H1 (cell line): ENCODE measurements around the gene CAMK2A.

Experiments
- CTCF ChIP-seq, 3 experiments: IDR thresholded peaks; 1 replicate in 2 of 3; 2 replicates in 1 of 3; pipeline versions ENCODE4 v1.5.1 to v1.6.1; 2011; ENCODE audit warnings: low read length in 3 of 3, mild to moderate bottlenecking in 3 of 3, inconsistent platforms in 2 of 3, low read depth in 1 of 3, moderate library complexity in 1 of 3; ENCODE audit not compliant: insufficient read depth in 1 of 3; ENCODE audit errors: control extremely low read depth in 1 of 3
- EGR1 ChIP-seq: IDR thresholded peaks from 2 replicates; pipeline ENCODE4 v1.6.1; 2011; ENCODE audit warnings: low read depth, low read length, borderline replicate concordance
- EP300 ChIP-seq, 2 experiments: IDR thresholded peaks; 1 replicate in 1 of 2; 2 replicates in 1 of 2; pipeline ENCODE4 v1.6.1; 2011 to 2012; ENCODE audit warnings: low read depth in 2 of 2, low read length in 2 of 2, mild to moderate bottlenecking in 2 of 2, borderline replicate concordance in 1 of 2, inconsistent platforms in 1 of 2, moderate library complexity in 1 of 2
- EZH2 ChIP-seq: fragments of 200-600 bp; sonication (generic); IDR thresholded peaks from 2 replicates; pipeline ENCODE4 v1.7.1; 2012; ENCODE audit warnings: low read depth, mild to moderate bottlenecking, moderate library complexity, low read length, inconsistent platforms; ENCODE audit not compliant: severe bottlenecking
- GABPA ChIP-seq: IDR thresholded peaks from 2 replicates; pipeline ENCODE4 v1.6.1; 2011; ENCODE audit warnings: mild to moderate bottlenecking, low read length, moderate library complexity, borderline replicate concordance; ENCODE audit not compliant: insufficient read depth
- JUN ChIP-seq: IDR thresholded peaks from 2 replicates; pipeline ENCODE4 v1.6.1; 2011; ENCODE audit warnings: low read depth, mild to moderate bottlenecking, improper control_type of control experiment, low read length
- JUND ChIP-seq: IDR thresholded peaks from 2 replicates; pipeline ENCODE4 v1.6.1; 2011; ENCODE audit warnings: mild to moderate bottlenecking, improper control_type of control experiment, low read length
- KDM1A ChIP-seq: fragments of 200-600, 300-600 bp; sonication (generic); IDR thresholded peaks from 2 replicates; pipeline ENCODE4 v1.7.1; 2016; ENCODE audit warnings: mild to moderate bottlenecking, low read length, borderline replicate concordance
- KDM5A ChIP-seq: fragments of 200-600 bp; IDR thresholded peaks from 2 replicates; pipeline ENCODE4 v1.7.1; 2012; ENCODE audit warnings: mild to moderate bottlenecking, low read length, inconsistent platforms, mixed read lengths
- POLR2A ChIP-seq, 2 experiments: IDR thresholded peaks; 1 replicate in 1 of 2; 2 replicates in 1 of 2; pipeline ENCODE4 v1.6.1; 2011; ENCODE audit warnings: low read depth in 2 of 2, low read length in 2 of 2, mild to moderate bottlenecking in 2 of 2; ENCODE audit errors: control extremely low read depth in 1 of 2
- SIN3A ChIP-seq, 2 experiments: IDR thresholded peaks in 1 of 2; conservative IDR thresholded peaks in 1 of 2; 2 replicates each; pipeline ENCODE4 v1.6.1; 2011 to 2012; ENCODE audit warnings: low read length in 2 of 2, improper control_type of control experiment in 1 of 2, low read depth in 1 of 2, mild to moderate bottlenecking in 1 of 2
- TAF1 ChIP-seq: IDR thresholded peaks from 2 replicates; pipeline ENCODE4 v1.6.1; 2011; ENCODE audit warnings: mild to moderate bottlenecking, low read depth, low read length
- TF ChIP-seq, protein P1 (sequence below): IDR thresholded peaks from 2 replicates; pipeline ENCODE4 v1.6.1; 2012; ENCODE audit warnings: inconsistent platforms
- TF ChIP-seq, protein P2 (sequence below): IDR thresholded peaks from 2 replicates; pipeline ENCODE4 v1.6.1; 2011; ENCODE audit warnings: low read length, improper control_type of control experiment

- TF ChIP-seq KDM1A (no peak), SIN3A (conservative IDR thresholded peaks at IDR 0.05 in 1 of 2, IDR thresholded peaks at IDR 0.05 in 1 of 2; ENCODE audit: low read depth in 1 of 2, low read length in 2 of 2) (no peak), TAF1 (no peak), KDM5A (no peak), CTCF (IDR thresholded peaks at IDR 0.05; ENCODE audit: control extremely low read depth in 1 of 3, insufficient read depth in 1 of 3, low read depth in 1 of 3, low read length in 3 of 3) (no peak), EZH2 (no peak), EP300 (IDR thresholded peaks at IDR 0.05; ENCODE audit: borderline replicate concordance in 1 of 2, low read depth in 2 of 2, low read length in 2 of 2) (no peak), JUN (no peak), JUND (no peak), POLR2A (IDR thresholded peaks at IDR 0.05; ENCODE audit: control extremely low read depth in 1 of 2, low read depth in 2 of 2, low read length in 2 of 2) (no peak), GABPA (no peak), EGR1 (no peak)
- TF ChIP-seq, protein P1, sequence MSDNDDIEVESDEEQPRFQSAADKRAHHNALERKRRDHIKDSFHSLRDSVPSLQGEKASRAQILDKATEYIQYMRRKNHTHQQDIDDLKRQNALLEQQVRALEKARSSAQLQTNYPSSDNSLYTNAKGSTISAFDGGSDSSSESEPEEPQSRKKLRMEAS, result no peak
- TF ChIP-seq, protein P2, sequence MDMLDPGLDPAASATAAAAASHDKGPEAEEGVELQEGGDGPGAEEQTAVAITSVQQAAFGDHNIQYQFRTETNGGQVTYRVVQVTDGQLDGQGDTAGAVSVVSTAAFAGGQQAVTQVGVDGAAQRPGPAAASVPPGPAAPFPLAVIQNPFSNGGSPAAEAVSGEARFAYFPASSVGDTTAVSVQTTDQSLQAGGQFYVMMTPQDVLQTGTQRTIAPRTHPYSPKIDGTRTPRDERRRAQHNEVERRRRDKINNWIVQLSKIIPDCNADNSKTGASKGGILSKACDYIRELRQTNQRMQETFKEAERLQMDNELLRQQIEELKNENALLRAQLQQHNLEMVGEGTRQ, result no peak
These were observed 87.1 kb downstream of the CAMK2A start for GRCh38 chr5:150202501-150202900.
